ENCODE data around the gene SLC35F3. TPM values are rescaled to one million over a fixed set of nuclear protein-coding genes. Genes with fewer than 3 reads are reported as not detected.
A peak's percentile ranks its signal among the peaks of the same experiment; 100 is the strongest.

The SLC35F3 gene
- total RNA-seq, 1 experiment from 2014 or later: 3.3 TPM

DNA sequence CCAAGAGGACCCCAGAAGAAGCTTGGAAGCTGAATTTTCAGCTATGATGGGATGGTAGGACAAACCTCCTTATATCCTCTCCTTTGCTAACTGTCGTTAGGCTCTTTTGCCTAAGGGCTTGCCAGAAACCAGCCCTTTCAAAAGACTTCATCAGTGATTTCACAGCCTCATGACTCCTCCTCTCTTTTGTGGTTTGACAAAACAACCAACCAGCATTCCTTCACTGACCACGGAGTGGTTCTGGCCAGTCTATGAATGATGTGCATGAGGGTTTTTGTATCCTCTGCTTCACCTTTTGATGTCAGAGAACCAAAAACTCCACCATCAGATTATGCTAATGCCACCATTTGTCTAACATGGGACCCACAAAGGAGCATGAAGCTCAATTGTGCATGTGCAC lies 351.9 kb downstream of the SLC35F3 start:
- H3K4me3 Mint-ChIP-seq (ENCODE audit: unreplicated experiment): no peak overlapping the region
- POLR2A ChIA-PET: interaction anchor here (0.6 to 2.1 kb wide), 4 partner anchors 12 to 49 kb away, joined by 3 to 5 read pairs (median 3); no protein-coding TSS in a partner anchor
- H3K36me3 Mint-ChIP-seq (ENCODE audit: insufficient read depth, unreplicated experiment): no peaks in the 10 kb centered on the region
- DNase-seq (ENCODE audit: unreplicated experiment): peak; percentile 53
- peaks cover 13% of the 10 kb centered on the region for H3K4me1 Mint-ChIP-seq (ENCODE audit: insufficient read depth, unreplicated experiment)
- no peaks in the 10 kb centered on the region for H3K27me3 Mint-ChIP-seq (ENCODE audit: insufficient read depth, unreplicated experiment)
- intact Hi-C loops (cut with micrococcal nuclease): no loop called here
- CTCF ChIA-PET: interaction anchor here (0.8 to 1.4 kb wide), 2 partner anchors 54 to 102 kb away, joined by 3 read pairs; no protein-coding TSS in a partner anchor
- TF ChIP-seq, protein P1, sequence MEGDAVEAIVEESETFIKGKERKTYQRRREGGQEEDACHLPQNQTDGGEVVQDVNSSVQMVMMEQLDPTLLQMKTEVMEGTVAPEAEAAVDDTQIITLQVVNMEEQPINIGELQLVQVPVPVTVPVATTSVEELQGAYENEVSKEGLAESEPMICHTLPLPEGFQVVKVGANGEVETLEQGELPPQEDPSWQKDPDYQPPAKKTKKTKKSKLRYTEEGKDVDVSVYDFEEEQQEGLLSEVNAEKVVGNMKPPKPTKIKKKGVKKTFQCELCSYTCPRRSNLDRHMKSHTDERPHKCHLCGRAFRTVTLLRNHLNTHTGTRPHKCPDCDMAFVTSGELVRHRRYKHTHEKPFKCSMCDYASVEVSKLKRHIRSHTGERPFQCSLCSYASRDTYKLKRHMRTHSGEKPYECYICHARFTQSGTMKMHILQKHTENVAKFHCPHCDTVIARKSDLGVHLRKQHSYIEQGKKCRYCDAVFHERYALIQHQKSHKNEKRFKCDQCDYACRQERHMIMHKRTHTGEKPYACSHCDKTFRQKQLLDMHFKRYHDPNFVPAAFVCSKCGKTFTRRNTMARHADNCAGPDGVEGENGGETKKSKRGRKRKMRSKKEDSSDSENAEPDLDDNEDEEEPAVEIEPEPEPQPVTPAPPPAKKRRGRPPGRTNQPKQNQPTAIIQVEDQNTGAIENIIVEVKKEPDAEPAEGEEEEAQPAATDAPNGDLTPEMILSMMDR (IDR thresholded peaks at IDR 0.05; ENCODE audit: unreplicated experiment): no peak
- peaks cover 11% of the 10 kb centered on the region for H3K9me3 Mint-ChIP-seq (ENCODE audit: unreplicated experiment)
- no TSS peak for BruUV-seq (replicated peaks)
- H3K27ac Mint-ChIP-seq (ENCODE audit: low read depth, unreplicated experiment): no peak overlapping the region

DNA sequence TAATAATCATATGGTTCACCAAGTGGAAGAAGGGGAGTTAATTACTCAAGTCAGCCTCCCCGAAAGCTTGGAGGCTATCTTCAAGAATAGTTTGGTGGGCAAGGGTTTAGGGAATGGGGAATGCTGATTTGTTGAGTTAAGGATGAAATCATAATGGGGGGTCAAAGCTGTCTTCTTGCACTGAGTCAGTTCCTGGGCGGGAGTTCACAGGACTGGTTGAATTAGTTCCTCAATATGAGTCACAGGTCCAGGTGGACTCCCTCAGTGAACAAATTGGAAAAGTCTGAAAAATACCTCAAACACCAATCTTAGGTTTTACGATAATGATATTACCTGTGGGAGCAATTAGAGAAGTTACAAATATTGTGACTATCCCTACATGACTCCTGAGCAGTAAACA lies 353.6 kb downstream of the SLC35F3 start:
- intact Hi-C loops (cut with micrococcal nuclease): no loop called here
- Mint-ChIP-seq H3K27ac (ENCODE audit: low read depth, unreplicated experiment) (no peak overlapping the region), H3K4me1 (ENCODE audit: insufficient read depth, unreplicated experiment) (peaks cover 29% of the 10 kb centered on the region), H3K36me3 (ENCODE audit: insufficient read depth, unreplicated experiment) (no peaks in the 10 kb centered on the region), H3K4me3 (ENCODE audit: unreplicated experiment) (no peak overlapping the region), H3K27me3 (ENCODE audit: insufficient read depth, unreplicated experiment) (no peaks in the 10 kb centered on the region), H3K9me3 (ENCODE audit: unreplicated experiment) (peaks cover 11% of the 10 kb centered on the region)
- POLR2A ChIA-PET: interaction anchor here (1.1 kb wide), 1 partner anchor 125 kb away, joined by 3 read pairs; no protein-coding TSS in a partner anchor
- TF ChIP-seq, protein P1 (IDR thresholded peaks at IDR 0.05; ENCODE audit: unreplicated experiment): no peak
- peak; percentile 16 for DNase-seq (ENCODE audit: unreplicated experiment)
- no TSS peak for BruUV-seq (replicated peaks)
- CTCF ChIA-PET: interaction anchor here (0.5 to 3.1 kb wide), 4 partner anchors 24 to 1920 kb away, joined by 3 to 23 read pairs (median 5); no protein-coding TSS in a partner anchor

DNA sequence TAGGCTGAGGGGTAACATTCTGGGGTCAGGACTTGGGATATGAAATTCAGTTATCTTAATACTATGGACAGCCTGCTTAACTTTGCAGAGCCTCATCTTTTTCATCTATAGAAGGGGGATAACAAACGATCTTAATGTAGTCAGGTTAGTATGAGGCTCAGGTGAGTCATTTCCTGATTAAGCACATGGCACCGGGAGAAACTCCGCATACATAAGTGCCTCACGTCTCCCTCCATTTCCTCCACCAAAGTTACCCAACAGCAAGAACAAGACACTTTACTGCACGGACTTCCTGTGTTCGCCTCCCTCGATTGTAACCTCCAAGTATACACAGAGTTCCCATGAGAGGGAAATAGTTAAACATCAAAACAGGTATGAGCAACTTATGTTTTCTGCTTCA lies 356.1 kb downstream of the SLC35F3 start:
- peaks cover 11% of the 10 kb centered on the region for H3K9me3 Mint-ChIP-seq (ENCODE audit: unreplicated experiment)
- BruUV-seq (replicated peaks): no TSS peak
- H3K4me3 Mint-ChIP-seq (ENCODE audit: unreplicated experiment): no peak overlapping the region
- TF ChIP-seq, protein P1 (IDR thresholded peaks at IDR 0.05; ENCODE audit: unreplicated experiment): no peak
- no peaks in the 10 kb centered on the region for H3K27me3 Mint-ChIP-seq (ENCODE audit: insufficient read depth, unreplicated experiment)
- intact Hi-C loops (cut with micrococcal nuclease): loop anchor here (1.0 kb wide), 1 partner anchor 74 kb away; no protein-coding TSS in a partner anchor
- H3K27ac Mint-ChIP-seq (ENCODE audit: low read depth, unreplicated experiment): peak overlapping the region; percentile 21
- peak; percentile 90 for DNase-seq (ENCODE audit: unreplicated experiment)
- ChIA-PET CTCF (interaction anchor here (0.6 to 3.1 kb wide), 4 partner anchors 47 to 107 kb away, joined by 3 to 23 read pairs (median 4); no protein-coding TSS in a partner anchor), POLR2A (interaction anchor here (1.6 kb wide), 1 partner anchor 16 kb away, joined by 3 read pairs; no protein-coding TSS in a partner anchor)
- no peaks in the 10 kb centered on the region for H3K36me3 Mint-ChIP-seq (ENCODE audit: insufficient read depth, unreplicated experiment)
- peaks cover 30% of the 10 kb centered on the region for H3K4me1 Mint-ChIP-seq (ENCODE audit: insufficient read depth, unreplicated experiment)

DNA sequence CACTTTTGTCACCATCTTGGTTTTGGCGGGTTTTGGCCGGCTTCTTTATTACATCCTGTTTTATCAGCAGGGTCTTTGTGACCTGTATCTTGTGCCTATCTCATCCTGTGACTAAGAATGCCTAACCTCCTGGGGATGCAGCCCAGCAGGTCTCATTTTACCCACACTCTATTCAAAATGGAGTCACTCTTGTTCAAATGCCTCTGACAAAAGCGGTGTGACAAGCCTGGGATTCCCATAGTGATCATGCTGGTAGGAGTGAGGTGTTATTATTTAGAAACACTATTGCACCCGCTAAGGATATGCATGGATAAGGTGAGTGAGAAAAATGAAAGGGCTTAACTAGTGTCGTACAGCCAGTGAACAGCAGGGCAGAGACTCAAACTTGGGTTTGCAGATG lies 357.1 kb downstream of the SLC35F3 start:
- ChIA-PET CTCF (interaction anchor here (0.7 to 2.8 kb wide), 3 partner anchors 17 to 166 kb away, joined by 3 to 13 read pairs (median 4); no protein-coding TSS in a partner anchor), POLR2A (interaction anchor here (1.1 kb wide), 1 partner anchor 14 kb away, joined by 3 read pairs; no protein-coding TSS in a partner anchor)

More for the DNA sequence above, 357.1 kb downstream of the SLC35F3 start:
- TF ChIP-seq, protein P1 (IDR thresholded peaks at IDR 0.05; ENCODE audit: unreplicated experiment): no peak
- H3K4me1 Mint-ChIP-seq (ENCODE audit: insufficient read depth, unreplicated experiment): peaks cover 27% of the 10 kb centered on the region
- no peak for DNase-seq (ENCODE audit: unreplicated experiment)
- no peak overlapping the region for H3K27ac Mint-ChIP-seq (ENCODE audit: low read depth, unreplicated experiment)
- intact Hi-C loops (cut with micrococcal nuclease): no loop called here
- BruUV-seq (replicated peaks): no TSS peak
- H3K9me3 Mint-ChIP-seq (ENCODE audit: unreplicated experiment): peaks cover 11% of the 10 kb centered on the region
- H3K27me3 Mint-ChIP-seq (ENCODE audit: insufficient read depth, unreplicated experiment): no peaks in the 10 kb centered on the region
- no peak overlapping the region for H3K4me3 Mint-ChIP-seq (ENCODE audit: unreplicated experiment)
- no peaks in the 10 kb centered on the region for H3K36me3 Mint-ChIP-seq (ENCODE audit: insufficient read depth, unreplicated experiment)
